ENCODE results near the gene SPATA2L.

Gene SPATA2L

GRCh38 chr16:89656435-89657121 is 44.9 kb downstream of the SPATA2L start:
- TF ChIP-seq, protein P1, sequence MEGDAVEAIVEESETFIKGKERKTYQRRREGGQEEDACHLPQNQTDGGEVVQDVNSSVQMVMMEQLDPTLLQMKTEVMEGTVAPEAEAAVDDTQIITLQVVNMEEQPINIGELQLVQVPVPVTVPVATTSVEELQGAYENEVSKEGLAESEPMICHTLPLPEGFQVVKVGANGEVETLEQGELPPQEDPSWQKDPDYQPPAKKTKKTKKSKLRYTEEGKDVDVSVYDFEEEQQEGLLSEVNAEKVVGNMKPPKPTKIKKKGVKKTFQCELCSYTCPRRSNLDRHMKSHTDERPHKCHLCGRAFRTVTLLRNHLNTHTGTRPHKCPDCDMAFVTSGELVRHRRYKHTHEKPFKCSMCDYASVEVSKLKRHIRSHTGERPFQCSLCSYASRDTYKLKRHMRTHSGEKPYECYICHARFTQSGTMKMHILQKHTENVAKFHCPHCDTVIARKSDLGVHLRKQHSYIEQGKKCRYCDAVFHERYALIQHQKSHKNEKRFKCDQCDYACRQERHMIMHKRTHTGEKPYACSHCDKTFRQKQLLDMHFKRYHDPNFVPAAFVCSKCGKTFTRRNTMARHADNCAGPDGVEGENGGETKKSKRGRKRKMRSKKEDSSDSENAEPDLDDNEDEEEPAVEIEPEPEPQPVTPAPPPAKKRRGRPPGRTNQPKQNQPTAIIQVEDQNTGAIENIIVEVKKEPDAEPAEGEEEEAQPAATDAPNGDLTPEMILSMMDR (IDR thresholded peaks at IDR 0.05; ENCODE audit: low read depth, low read length), result no peak
- peak overlapping the region; percentile 97 for H3K4me3 ChIP-seq (ENCODE audit: low read depth, low read length)
- in situ Hi-C loops (cut with HindIII; ENCODE audit: low sequenced_read_pairs), result no loop called here
- no peak for DNase-seq (ENCODE audit: low read depth, low spot score)

- DNase-seq (ENCODE audit: low read depth, low spot score), result no peak
- H3K4me3 ChIP-seq (ENCODE audit: low read depth, low read length), result no peak overlapping the region
- TF ChIP-seq, protein P1 (IDR thresholded peaks at IDR 0.05; ENCODE audit: low read depth, low read length), result no peak
- in situ Hi-C loops (cut with HindIII; ENCODE audit: low sequenced_read_pairs), result no loop called here
Measured at GRCh38 chr16:89655062-89655643, 46.4 kb downstream of the SPATA2L start.

- H3K4me3 ChIP-seq (ENCODE audit: low read depth, low read length), result no peak overlapping the region
- in situ Hi-C loops (cut with HindIII; ENCODE audit: low sequenced_read_pairs), result no loop called here
- no peak for DNase-seq (ENCODE audit: low read depth, low spot score)
- TF ChIP-seq, protein P1 (IDR thresholded peaks at IDR 0.05; ENCODE audit: low read depth, low read length), result no peak
Measured at GRCh38 chr16:89653656-89654295, 47.7 kb downstream of the SPATA2L start.

DNA sequence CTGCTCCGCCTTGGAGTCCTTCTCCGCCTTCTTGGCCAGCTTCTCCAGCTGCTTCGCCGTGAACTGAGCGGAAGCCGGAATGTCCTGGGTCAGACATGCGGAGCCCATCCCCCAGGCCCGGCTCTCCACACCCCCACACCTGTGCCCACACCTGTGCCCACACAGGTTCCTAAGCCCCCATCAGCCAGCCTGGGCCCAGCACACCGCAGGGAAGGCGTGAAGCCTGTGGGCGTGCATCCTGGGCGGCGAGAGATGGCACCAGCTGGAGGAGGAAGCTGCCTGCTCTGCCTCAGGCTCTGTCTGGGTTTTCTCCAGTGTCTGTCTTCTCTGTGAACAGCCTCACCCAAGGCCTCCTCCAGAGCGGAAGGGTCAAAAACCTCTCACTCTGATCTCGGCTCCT is 49.9 kb downstream of the SPATA2L start:
- in situ Hi-C loops (cut with HindIII; ENCODE audit: low sequenced_read_pairs), result no loop called here
- H3K4me3 ChIP-seq (ENCODE audit: low read depth, low read length), result no peak overlapping the region
- TF ChIP-seq, protein P1 (IDR thresholded peaks at IDR 0.05; ENCODE audit: low read depth, low read length), result no peak
- DNase-seq (ENCODE audit: low read depth, low spot score), result no peak

- no peak overlapping the region for H3K4me3 ChIP-seq (ENCODE audit: low read depth, low read length)
- DNase-seq (ENCODE audit: low read depth, low spot score), result no peak
- TF ChIP-seq, protein P1 (IDR thresholded peaks at IDR 0.05; ENCODE audit: low read depth, low read length), result no peak
- in situ Hi-C loops (cut with HindIII; ENCODE audit: low sequenced_read_pairs), result no loop called here
Measured at GRCh38 chr16:89646906-89647305, 54.6 kb downstream of the SPATA2L start.

Measured in astrocyte of the spinal cord (primary cell).